HFF-Myc (cell line): ENCODE results near the gene TDRD9.

Experiments
- DNase-seq: peaks from one replicate; pipeline ENCODE4 v3.0.0-alpha.2; 2011; ENCODE audit warnings: low read depth; ENCODE audit errors: extremely low read depth
- H3K4me3 ChIP-seq: replicated peaks from 2 replicates; pipeline ENCODE4 v1.5.1; 2011; ENCODE audit warnings: low read depth, mild to moderate bottlenecking, control low read depth, low read length
- CTCF ChIP-seq: IDR thresholded peaks from 2 replicates; pipeline ENCODE4 v1.5.1; 2012; ENCODE audit warnings: mild to moderate bottlenecking, low read depth, low read length, control low read depth; ENCODE audit errors: missing control alignments

TDRD9 gene

GRCh38 chr14:104096751-104097700, 168.8 kb downstream of the TDRD9 start:
- no peak for DNase-seq
- H3K4me3 ChIP-seq: no peak overlapping the region
- TF ChIP-seq CTCF: no peak

GRCh38 chr14:104098272-104099095, 170.2 kb downstream of the TDRD9 start:
- H3K4me3 ChIP-seq: no peak overlapping the region
- no peak for DNase-seq
- TF ChIP-seq CTCF: no peak

GRCh38 chr14:104099096-104100041, 171.1 kb downstream of the TDRD9 start:
- no peak for DNase-seq
- no peak for TF ChIP-seq CTCF
- no peak overlapping the region for H3K4me3 ChIP-seq

GRCh38 chr14:104100171-104101085, 172.2 kb downstream of the TDRD9 start:
- H3K4me3 ChIP-seq: no peak overlapping the region
- no peak for TF ChIP-seq CTCF
- no peak for DNase-seq

- H3K4me3 ChIP-seq: no peak overlapping the region
- DNase-seq: no peak
- no peak for TF ChIP-seq CTCF
Observed at GRCh38 chr14:104101086-104101621, 172.9 kb downstream of the TDRD9 start.
